ENCODE data around the gene SMYD3.

Gene SMYD3

GRCh38 chr1:245873068-245873467 is 634.0 kb downstream of the SMYD3 start:
- DNase-seq (ENCODE audit: low read depth in 2 of 2): peak; percentile 60 to 68

DNA sequence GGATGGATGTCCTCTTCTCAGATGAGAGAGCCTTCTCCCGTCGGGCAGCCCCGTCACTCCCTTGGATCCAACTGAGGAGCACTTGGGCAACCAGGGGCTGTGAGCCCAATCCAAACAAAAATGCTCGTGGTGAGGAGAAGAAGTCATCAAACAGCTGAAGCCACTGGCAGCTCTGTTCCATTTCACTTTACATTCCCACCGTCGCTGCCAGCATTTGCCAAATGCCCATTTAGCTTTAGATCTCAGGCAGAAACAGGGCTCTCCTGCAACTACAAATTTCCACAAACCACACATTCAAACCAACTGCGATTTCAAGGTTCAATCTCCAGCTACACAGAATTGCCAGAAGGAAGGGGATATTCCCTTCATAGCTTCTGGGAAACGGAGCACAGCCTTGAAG is 634.6 kb downstream of the SMYD3 start:
- no peak for DNase-seq (ENCODE audit: low read depth in 2 of 2)

DNA sequence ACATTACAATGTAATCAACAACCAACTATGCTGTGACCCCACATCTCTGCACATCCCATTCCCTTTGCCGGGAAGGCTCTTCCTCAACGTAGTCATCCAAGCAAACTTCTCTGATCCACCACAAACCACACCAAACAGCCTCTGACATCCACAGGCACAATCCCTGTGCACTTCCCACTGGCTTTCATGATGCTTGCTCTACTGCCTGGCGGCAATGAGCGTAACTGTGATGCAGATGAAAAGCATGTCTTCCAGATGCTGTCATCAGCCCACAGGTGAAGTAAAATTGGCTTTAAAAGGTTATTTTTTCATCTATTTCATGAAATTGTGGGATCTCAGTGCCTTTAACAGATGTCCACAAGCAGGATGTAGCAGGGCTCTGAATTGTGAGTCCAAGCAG is 635.2 kb downstream of the SMYD3 start:
- peak; percentile 93 to 95 for DNase-seq (ENCODE audit: low read depth in 2 of 2)

DNA sequence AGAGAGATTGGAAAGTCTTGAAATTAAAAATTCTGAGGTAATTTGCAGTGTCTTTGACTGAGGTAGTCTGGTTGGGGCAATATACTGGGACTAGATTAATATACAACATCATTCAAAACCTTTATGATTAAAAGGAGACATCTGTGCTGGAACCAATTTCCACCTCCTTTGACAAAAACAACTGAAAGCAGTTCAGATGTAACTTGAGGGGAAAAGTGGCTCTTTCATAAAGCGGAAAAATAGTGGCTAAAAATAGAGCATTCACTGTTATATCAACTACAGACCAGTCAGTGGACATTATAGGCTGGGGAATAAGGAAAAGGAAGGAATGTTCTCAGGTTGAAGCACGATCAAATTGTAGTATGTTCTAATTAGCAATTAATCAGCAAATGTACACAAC is 635.9 kb downstream of the SMYD3 start:
- no peak for DNase-seq (ENCODE audit: low read depth in 2 of 2)

GRCh38 chr1:245870698-245871097 is 636.4 kb downstream of the SMYD3 start:
- no peak for DNase-seq (ENCODE audit: low read depth in 2 of 2)

DNA sequence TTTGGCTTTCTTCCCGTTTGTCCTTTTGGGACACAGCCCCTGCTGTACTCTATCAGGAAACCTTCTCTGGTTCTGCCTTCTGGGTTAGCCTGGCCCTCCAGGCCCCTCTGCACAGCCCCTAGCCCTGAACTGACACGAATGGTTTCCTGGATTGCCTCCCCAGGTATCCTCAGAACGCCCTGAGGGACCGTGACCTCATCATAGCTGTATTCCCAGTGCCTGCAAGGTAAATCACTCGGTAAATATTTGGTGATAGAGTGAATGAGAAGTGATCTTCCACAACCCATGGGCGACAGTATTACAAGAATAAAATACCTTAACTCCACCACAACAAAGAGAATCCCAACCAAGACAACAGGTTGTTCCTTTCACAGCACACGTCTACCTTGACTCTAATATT is 637.2 kb downstream of the SMYD3 start:
- DNase-seq (ENCODE audit: low read depth in 2 of 2): no peak

GRCh38 chr1:245867738-245868137 is 639.3 kb downstream of the SMYD3 start:
- DNase-seq (ENCODE audit: low read depth in 2 of 2): no peak

DNA sequence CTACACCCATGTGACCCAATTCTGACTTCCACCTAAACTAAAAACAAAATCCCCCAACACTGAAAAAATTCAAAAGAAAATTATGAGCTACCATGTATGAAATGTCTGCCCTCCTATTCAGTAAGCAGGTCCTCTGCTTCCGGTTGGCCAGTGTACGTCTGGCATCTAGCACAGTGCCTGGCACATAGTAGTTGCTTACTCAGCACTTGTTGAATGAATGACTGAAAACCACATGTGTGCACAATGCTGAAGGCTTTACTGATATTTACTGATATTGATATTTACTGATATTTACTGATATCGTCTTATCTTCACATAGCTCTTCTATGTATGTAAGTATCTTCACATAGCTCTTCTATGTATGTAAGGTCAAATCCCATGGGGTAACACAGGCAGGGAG is 642.2 kb downstream of the SMYD3 start:
- no peak for DNase-seq (ENCODE audit: low read depth in 2 of 2)

- no peak for DNase-seq (ENCODE audit: low read depth in 2 of 2)
These were observed 643.4 kb downstream of the SMYD3 start for GRCh38 chr1:245863566-245864184.

GRCh38 chr1:245862812-245863540 is 644.1 kb downstream of the SMYD3 start:
- DNase-seq (ENCODE audit: low read depth in 2 of 2): no peak

DNA sequence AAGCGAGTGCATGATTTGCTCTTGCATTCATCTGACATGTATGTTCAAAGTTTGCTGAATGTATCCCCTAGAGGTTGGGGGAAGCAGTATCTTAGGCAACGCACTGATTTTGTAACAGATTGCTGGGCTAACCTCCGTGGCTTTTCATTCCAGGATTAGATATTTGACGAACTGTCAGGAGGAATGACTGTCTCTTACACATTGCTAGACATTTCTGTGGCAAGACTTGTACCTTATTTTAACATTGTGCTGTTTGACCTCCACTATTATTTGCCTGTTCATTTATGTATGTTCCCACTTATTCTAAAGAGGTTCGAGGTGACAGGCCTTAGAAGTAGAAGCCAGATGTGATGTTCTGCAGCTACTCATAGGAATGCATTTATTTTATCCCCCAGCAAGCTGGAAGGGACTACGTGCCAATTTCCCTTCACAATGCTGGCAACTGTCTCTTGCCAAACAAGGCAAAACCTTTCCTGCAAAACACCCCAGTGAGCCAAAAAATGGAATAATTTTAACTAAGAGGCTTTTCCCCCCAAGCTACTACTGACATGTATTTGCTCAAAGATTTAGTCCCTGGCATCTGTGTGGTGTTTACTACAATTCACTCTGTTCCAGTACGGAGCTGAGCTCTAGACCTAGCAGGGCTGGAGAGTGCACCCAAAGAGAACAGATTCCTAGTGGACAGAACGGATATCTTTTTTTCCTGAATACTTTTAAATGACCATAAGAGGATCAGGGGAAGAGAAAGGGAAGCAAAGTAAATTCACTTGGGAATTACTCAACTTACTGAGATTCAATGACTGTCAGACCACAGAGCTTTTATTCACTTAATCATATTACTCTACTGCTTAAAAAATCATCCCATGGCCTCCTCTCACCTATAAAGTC is 646.2 kb downstream of the SMYD3 start:
- DNase-seq (ENCODE audit: low read depth in 2 of 2): peak; percentile 88 to 89

GRCh38 chr1:245859493-245860114 is 647.5 kb downstream of the SMYD3 start:
- DNase-seq (ENCODE audit: low read depth in 2 of 2): no peak

DNA sequence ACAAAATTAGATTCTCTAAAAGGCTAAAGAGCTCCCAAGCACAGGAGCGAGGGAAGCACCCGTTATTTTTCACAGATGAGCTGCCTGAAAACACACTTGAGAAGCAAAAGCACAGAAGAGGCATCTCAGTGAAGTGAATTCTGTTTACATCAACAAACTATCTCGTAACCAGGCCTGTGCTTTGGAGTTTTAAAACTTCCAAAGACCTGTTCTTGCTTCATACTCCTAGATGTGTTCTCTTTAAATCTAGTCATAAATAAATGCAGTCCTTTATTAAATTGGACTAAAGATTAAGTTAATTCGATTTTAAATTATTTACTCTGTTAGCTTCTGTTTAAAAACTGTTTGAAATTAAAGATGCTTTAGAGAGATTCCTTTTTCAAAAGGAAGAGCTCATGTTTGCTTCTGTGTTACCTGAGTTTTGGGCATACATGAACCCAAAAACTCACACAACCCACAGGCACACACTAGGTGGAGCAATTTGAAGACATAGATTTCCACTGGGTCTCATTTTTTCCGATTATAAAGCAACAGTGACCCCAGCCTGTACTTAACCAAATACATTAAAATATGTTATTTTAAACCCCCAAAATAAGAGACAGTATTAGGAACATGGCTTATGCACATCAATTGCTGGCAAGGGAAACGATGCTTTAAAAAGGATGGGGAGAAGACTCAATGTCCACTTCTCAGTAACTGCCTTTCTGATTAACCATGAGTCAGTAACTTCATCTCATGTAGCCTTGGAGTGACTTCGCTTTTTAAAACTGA is 648.2 kb downstream of the SMYD3 start:
- DNase-seq (ENCODE audit: low read depth in 2 of 2): no peak

DNA sequence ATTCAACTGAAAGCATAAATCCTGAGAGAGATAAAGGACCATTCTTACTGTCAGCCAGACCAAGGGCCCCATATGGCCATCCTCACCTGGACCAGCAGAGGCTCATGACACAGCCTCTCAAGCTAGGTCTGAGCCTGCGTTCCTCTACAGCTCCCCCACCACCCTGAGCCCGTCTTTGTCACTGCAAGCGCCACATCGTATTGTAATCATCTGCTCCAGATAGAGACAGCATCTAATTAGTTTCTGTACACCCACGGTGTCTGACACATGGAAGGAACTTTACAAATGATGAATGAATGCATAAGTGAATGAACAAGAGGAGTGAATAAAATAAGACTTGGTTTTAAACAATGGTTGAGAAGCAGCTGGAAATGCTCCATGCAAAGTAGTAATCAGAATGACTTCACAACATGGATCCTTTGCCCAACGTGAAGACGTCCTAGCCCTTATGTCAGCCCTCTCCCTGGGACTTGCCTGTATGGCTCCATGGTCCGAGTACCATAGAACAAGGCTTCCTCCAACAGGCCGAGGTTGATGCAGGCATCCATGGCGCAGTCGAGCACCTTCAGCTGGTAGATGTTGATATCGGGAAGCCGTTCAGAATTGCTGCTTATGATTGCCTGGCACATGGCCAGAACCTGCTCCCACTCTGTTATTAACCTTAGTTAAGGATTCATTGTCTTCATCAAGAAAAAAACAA is 648.9 kb downstream of the SMYD3 start:
- no peak for DNase-seq (ENCODE audit: low read depth in 2 of 2)

DNA sequence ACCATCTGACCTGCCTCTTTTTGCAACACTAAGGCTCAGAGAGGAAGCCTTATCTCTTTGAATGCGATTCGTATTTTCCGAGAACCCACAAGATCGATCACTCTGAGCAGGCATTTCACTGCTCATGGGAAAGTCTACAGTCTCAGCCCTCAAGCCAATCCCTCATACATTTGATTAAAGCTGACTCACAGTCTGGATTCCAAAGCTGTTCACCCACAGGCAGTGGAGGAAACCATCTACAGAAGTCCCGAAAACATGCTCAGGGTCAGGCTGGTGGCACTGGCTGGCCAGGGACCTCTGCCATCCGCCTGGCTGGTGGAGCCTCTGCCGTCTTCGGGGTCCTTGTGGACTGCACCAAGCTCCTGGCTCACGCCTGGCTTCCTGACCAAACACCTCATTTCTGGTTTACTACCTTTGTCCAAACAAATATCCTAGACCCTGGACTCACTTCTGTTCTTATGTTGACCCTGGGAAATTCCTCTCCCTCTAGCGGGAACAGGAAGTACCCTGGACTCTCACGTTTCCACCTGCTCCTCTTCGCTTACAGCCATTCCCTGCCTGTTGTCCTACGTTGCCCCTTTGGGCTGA is 650.0 kb downstream of the SMYD3 start:
- DNase-seq (ENCODE audit: low read depth in 2 of 2): peak in 1 of 2 experiments; percentile 40

DNA sequence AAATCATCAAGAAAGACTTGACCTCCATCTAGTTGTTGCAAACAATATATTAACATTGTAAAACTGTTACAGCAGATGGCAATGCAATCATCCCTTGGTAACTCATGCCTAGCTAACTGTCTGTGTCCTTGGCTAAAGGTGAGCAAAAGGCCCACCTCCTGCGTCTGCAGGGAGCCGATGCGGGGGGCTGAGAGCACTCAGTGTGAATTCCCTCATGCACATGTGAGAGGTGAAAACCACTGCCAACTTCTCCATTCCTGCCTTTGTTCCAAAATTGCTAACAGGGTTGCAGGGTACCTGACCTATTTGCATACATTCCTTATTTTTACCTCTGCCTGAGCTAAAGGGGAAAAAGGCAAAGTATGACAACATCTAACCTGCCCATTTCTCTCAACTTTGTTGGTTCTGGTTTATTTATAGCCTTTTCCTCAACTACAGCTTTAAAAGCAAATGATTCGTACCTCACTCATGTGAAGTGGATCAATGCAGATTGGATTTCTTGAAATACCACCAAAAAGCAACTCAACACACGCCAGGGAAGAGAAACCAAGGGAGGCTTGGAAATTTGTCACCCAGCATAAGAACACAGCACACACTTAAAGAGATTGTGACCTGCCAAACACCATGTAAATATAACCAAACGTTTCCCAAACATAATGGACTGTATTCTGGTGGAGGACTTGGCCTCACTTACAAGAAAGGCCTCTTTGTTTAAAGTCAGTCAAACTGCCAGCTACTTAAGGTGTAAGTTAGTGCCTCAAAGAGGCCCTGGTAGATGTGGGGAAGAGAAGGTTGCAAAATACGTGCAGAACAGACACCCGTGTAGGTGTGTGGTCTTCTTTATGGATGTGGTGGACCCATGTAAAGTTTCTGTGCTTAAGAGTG is 651.0 kb downstream of the SMYD3 start:
- no peak for DNase-seq (ENCODE audit: low read depth in 2 of 2)

GRCh38 chr1:245853291-245853690 is 653.8 kb downstream of the SMYD3 start:
- no peak for DNase-seq (ENCODE audit: low read depth in 2 of 2)

DNA sequence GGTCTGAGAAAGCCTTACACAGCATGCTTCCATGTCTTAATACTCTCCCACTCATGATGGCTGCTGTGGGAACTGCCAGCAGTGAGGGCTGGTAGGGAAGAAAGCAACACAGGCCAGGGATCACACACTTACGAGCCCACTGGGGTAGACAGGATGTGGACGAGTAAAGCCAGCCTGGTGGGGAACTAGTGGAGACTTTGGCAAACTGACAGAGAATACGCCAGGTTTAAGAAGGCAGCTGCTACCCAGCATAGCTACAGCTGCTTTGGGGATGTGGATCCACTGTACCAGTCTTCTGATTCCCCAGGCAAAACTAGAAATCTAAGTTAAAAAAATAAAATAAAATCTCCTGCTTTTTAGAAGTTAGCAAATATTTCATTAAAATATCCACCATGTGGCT is 664.0 kb downstream of the SMYD3 start:
- no peak for DNase-seq (ENCODE audit: low read depth in 2 of 2)

GRCh38 chr1:245842106-245842505 is 665.0 kb downstream of the SMYD3 start:
- no peak for DNase-seq (ENCODE audit: low read depth in 2 of 2)
